Colon (tissue), 2 donors: ENCODE data around the gene NCS1.

ENCODE experiments used
- FAIRE-seq: peaks from 2 replicates; lab custom pipeline; 2012; peaks lifted over from hg19 to GRCh38; lab: Jason Lieb, UNC
- donor health status: control.
- donor health status: control.

Gene NCS1

GRCh38 chr9:130215341-130216119 lies 43.3 kb downstream of the NCS1 start:
- FAIRE-seq, result no peak

- no peak for FAIRE-seq
Measured at GRCh38 chr9:130217838-130218237, 45.6 kb downstream of the NCS1 start.

DNA sequence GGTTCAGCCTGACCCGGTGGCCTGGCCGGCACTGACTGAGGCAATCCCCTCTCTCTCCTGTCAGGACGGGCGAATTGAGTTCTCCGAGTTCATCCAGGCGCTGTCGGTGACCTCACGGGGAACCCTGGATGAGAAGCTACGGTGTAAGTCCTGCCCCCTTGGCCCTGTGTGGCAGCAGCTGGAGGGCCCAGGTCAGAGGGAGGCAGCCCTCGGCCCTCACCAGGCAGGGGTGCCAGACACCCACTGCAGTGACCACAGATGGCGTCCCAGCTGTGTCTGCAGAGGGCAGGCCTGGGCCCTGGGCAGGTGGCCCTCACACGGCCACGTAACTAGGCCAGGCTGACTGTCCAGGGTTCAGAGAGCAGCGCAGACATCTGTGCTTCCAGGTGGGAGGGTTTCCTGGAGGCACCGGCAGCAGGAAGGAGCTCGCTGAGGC lies 47.5 kb downstream of the NCS1 start:
- no peak for FAIRE-seq

- no peak for FAIRE-seq
Measured at GRCh38 chr9:130220352-130220751, 48.1 kb downstream of the NCS1 start.

DNA sequence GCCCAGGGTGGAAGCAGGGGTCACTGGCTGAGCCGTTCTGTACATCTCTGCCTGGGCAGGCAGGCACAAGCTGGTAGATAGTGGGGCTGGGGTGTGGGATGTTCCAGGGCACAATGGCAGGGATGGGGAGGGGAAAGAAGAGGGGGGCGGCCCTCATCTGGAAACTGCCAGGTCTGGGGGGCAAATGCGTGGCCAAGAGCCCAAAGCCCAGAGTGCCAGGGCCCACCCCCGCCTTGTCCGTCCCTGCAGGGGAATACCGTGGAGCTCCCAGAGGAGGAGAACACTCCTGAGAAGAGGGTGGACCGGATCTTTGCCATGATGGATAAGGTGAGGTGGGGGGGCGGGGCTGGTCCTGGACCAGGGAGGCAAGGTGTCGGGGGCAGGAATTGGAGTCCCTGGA lies 50.6 kb downstream of the NCS1 start:
- no peak for FAIRE-seq

DNA sequence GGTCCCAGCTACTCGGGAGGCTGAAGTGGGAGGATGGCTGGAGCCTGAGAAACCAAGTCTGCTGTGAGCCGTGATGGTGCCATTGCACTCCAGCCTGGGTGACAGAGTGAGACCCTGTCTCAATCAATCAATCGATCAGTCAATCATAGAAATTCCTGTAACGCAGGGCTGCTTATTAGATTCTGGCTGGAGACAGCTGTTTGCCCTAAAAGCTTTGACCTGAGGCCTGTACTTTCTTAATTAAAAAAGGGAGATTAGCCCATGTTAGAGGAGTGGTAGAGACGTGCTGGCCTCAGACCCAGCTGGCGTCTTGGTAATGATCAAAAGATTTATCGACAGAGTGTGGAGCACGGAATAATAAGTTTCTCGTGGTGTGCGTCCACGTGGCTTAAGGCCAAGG lies 52.9 kb downstream of the NCS1 start:
- FAIRE-seq, result no peak

- no peak for FAIRE-seq
Measured at GRCh38 chr9:130225586-130225985, 53.4 kb downstream of the NCS1 start.

- FAIRE-seq, result no peak
Measured at GRCh38 chr9:130226112-130226511, 53.9 kb downstream of the NCS1 start.

DNA sequence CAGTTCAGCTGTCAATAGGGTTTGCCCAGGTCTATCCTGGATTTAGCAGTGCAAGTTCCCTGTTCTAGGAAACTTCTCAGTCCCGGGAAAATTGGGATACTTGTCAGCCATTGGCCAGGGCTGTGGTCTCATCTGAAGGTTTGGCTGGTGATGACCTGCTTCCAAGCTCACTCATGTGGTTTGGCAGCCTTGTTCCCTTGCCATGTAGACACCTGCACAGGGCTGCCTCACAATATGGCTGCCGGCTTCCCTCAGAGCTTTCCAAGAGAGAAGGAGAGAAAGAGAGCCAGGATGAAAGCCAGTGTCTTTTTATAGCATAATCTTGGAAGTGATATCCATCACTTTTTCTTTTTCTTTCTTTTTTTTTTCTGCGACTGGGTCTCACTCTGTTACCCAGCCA lies 55.6 kb downstream of the NCS1 start:
- FAIRE-seq, result no peak

GRCh38 chr9:130229759-130230158 lies 57.6 kb downstream of the NCS1 start:
- no peak for FAIRE-seq

- no peak for FAIRE-seq
Measured at GRCh38 chr9:130230631-130231030, 58.4 kb downstream of the NCS1 start.

DNA sequence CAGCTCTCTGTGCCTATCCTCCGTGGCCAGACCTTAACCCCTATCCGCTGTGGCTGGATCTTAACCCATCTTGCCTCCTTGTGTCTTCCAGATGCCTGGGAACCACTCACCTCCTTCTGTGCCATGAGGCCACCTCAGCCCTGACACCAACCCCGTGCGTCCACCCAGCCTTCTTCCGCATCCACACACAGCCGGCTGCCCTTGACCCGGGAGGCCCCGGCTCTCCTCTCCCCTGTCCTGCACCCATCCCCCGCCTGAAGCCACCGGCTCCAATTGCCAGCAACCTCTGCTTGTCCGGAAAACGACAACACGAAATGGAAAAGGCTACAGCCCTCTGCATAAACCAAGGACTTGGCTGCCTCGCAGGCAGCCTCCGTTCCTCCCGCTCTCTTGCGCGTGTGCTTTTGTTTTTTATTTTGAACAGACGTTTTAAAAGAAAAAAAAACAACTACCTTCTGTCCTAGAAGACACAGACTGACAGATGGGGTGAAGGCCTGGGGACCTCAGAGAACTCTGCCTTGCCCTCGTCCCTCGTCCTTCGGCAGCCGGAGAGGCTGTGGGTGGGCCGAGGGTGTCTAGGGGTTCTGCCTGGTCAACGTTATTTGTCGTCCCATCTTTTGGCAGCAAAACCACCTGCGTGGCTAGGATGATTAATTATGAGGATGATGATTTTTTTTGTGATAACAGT lies 60.8 kb downstream of the NCS1 start:
- no peak for FAIRE-seq

GRCh38 chr9:130233587-130233945 lies 61.4 kb downstream of the NCS1 start:
- FAIRE-seq, result no peak

DNA sequence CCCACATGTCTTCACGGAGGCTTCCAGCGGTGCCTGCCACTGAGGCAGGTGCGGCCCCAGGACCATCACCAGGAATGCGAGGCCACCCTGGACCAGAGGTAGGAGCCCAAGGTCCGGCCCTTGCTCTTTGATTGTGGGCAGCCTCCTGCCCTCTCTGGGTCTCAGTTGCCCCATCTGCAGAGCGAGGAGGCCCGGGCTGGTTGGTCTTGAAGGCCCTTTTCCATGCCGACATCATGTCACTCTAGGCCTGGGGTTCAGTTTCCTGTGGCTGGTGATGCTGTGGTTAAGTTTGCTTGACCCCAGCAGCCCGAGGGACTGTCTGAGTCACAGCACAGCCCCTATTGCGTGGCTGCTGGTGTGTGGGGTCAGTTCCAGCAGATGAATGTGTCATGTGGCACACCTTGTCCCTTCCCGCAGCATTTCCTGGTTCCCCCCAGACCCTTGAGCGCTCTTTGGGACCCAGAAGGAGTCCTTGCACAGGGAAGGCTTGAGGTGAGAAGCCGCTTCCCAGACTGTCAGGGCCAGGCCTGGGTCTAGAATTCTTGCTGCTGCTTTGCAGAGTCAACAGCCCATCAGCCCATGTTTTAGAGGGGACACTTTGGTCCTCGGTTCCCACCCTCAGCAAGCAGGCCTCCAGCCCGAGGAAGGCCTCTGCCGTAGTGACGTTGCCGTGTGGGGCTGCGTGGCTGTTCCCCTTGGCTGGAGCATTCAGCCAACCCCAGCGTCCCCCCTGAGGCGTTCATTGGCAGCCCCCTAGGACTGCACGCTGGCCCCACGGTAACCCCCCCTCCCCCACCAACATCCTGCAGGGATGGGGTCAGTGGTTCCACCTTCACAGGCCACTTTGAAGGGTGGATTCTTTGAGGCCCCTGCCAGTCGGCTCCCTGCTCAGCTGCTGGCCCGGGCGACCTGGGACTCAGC lies 62.4 kb downstream of the NCS1 start:
- FAIRE-seq, result no peak

GRCh38 chr9:130235558-130236435 lies 63.6 kb downstream of the NCS1 start:
- FAIRE-seq, result no peak

DNA sequence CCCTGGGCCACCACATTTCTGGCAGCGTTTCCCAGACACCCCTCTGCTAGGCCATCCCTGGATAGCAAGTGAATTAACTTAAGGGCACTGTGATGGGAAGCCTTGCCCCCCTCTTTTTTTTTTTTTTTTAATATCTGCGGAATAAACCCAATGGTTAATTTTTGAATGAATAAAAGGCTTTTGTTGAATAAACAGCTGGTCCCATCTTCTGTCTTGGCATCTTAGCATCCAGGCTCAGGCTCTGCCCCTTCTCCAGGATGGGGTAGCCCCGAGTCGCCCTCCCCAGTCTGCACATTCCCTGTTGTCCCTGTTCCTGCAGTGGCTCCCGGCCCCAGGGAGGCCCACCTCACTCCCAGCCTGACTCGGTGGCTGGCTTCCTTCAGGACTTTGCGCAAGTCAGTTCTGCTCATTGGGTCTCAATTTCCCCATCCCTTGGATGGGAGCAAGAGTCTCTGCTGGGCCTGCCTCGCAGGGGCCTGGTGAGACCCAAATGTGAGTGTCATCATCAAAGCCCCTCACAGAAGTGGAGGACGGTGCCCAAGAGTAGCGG lies 64.3 kb downstream of the NCS1 start:
- no peak for FAIRE-seq

- FAIRE-seq, result no peak
Measured at GRCh38 chr9:130237076-130237475, 64.9 kb downstream of the NCS1 start.

GRCh38 chr9:130237763-130238524 lies 65.7 kb downstream of the NCS1 start:
- FAIRE-seq, result no peak

DNA sequence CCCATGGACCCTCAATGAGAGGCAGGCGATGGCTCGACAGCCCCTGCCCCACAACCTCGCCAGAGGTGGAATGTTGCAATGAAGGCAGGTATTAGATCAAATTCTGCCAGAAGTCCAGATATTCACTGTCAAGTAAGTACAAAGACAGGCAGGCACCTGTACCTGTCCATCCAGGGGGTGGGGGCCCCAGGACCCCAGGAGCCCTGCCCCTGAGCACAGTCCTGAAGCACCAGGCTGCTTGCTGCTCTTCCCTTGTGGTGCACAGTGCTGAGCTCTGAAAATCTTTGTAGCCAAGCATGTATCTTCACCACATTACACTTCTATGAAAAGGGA lies 67.1 kb downstream of the NCS1 start:
- no peak for FAIRE-seq

DNA sequence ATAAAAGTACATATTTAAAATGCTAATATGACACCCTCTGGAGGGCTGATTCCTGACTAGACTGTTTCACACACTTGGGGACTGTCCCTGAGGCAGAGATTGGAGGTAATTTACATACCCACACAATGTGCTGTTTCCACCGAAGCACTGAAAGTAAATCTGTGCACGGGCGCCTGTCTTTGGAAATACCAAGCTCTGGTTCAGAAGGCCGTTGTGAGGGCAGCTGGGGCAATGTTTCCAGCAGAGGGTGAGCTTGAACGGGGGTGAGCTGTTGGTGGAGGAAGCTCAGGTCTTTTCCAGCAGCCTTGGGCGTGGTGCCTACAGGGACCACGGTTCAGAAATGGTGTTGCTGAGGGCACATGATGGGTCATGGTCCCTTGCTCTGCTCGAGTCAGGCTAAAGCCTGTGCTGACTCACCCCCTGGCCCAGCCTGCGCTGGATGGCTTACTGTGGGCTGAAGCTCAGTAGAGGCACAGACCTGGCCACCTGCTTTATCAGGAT lies 67.6 kb downstream of the NCS1 start:
- no peak for FAIRE-seq
